K562 (cell line): ENCODE data around the gene CCM2. TPM values are rescaled to one million over a fixed set of nuclear protein-coding genes. Genes with fewer than 3 reads are reported as not detected.

Experiments
- GATAD2A ChIP-seq: fragments of 450-650 bp; IDR thresholded peaks from 2 replicates; pipeline ENCODE4 v1.6.1; 2017
- MTA2 ChIP-seq: fragments of 450-650 bp; IDR thresholded peaks from 2 replicates; pipeline ENCODE4 v1.6.1; 2016; ENCODE audit warnings: low read depth
- NFIC ChIP-seq: fragments of 450-650 bp; IDR thresholded peaks from 2 replicates; pipeline ENCODE4 v1.6.1; 2017; ENCODE audit warnings: mild to moderate bottlenecking, inconsistent platforms
- polyA plus RNA-seq, 8 experiments: library from polyadenylated mRNA; depleted of rRNA in 4 of 8; stranded (reverse) in 5 of 8; unstranded in 3 of 8; fragments of >200 nt; fragmentation: Nextera tagmentation in 2 of 8; fragmentation: Illumina TruSeq in 1 of 8; extraction: Ambion mirVana in 2 of 8; extraction: Trizol in 1 of 8; gene quantifications; 2 replicates each; pipeline versions ENCODE4 v1.2.1 to v1.2.3, GENCODE V29; 2011 to 2014; ENCODE audit warnings: inconsistent platforms in 1 of 8, missing spikeins in 1 of 8
- total RNA-seq, 7 experiments: library from RNA; depleted of rRNA in 6 of 7; stranded (reverse); fragments of >200 nt in 6 of 7; fragmentation: Illumina TruSeq in 2 of 7; extraction: Trizol in 2 of 7; gene quantifications; 2 replicates each; pipeline versions ENCODE4 v1.2.1 to v1.2.3, GENCODE V29; 2011 to 2021; ENCODE audit warnings: low replicate concordance in 1 of 7
- TF ChIP-seq, protein P1 (sequence below): fragments of 450-650 bp; IDR thresholded peaks from 2 replicates; pipeline ENCODE4 v1.6.1; 2016; ENCODE audit warnings: mild to moderate bottlenecking, moderate library complexity
- TF ChIP-seq, protein P2 (sequence below): fragments of 450-650 bp; formaldehyde crosslinking; conservative IDR thresholded peaks from 2 replicates; pipeline ENCODE4 v1.4.0; 2022; ENCODE audit warnings: mild to moderate bottlenecking, missing genetic modification characterization
- TF ChIP-seq, protein P3 (sequence below): fragments of 450-650 bp; formaldehyde crosslinking; IDR thresholded peaks from 2 replicates; pipeline ENCODE4 v1.4.0; 2022; ENCODE audit warnings: missing genetic modification characterization
- TF ChIP-seq, protein P4 (sequence below): fragments of 450-650 bp; conservative IDR thresholded peaks from 2 replicates; pipeline ENCODE4 v1.6.1; 2016; ENCODE audit warnings: missing genetic modification characterization, low read depth, mild to moderate bottlenecking, missing compliant biosample characterization, moderate library complexity

The CCM2 gene
- total and polyA plus RNA-seq, 9 of the 15 experiments (the other 6 are each of a cell fraction or from before 2014, with no cell fraction given) = 0.41 to 38.6 (median 25.9) TPM

DNA sequence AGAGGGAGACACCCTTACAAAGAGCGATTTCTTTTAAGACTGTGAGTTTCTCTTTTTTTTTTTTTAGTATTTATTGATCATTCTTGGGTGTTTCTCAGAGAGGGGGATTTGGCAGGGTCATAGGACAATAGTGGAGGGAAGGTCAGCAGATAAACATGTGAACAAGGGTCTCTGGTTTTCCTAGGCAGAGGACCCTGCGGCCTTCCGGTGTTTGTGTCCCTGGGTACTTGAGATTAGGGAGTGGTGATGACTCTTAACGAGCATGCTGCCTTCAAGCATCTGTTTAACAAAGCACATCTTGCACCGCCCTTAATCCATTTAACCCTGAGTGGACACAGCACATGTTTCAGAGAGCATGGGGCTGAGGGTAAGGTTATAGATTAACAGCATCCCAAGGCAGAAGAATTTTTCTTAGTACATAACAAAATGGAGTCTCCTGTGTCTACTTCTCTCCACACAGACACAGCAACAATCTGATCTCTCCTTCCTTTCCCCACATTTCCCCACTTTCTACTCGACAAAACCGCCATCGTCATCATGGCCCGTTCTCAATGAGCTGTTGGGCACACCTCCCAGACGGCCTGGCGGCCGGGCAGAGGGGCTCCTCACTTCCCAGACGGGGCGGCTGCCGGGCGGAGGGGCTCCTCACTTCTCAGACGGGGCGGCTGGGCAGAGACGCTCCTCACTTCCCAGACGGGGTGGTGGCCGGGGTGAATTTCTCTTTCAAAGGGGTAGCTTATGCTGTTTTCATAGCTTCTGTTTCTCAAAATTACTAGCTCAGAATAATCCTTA is 7.8 kb upstream of the CCM2 start (continued):
- TF ChIP-seq, protein P1, sequence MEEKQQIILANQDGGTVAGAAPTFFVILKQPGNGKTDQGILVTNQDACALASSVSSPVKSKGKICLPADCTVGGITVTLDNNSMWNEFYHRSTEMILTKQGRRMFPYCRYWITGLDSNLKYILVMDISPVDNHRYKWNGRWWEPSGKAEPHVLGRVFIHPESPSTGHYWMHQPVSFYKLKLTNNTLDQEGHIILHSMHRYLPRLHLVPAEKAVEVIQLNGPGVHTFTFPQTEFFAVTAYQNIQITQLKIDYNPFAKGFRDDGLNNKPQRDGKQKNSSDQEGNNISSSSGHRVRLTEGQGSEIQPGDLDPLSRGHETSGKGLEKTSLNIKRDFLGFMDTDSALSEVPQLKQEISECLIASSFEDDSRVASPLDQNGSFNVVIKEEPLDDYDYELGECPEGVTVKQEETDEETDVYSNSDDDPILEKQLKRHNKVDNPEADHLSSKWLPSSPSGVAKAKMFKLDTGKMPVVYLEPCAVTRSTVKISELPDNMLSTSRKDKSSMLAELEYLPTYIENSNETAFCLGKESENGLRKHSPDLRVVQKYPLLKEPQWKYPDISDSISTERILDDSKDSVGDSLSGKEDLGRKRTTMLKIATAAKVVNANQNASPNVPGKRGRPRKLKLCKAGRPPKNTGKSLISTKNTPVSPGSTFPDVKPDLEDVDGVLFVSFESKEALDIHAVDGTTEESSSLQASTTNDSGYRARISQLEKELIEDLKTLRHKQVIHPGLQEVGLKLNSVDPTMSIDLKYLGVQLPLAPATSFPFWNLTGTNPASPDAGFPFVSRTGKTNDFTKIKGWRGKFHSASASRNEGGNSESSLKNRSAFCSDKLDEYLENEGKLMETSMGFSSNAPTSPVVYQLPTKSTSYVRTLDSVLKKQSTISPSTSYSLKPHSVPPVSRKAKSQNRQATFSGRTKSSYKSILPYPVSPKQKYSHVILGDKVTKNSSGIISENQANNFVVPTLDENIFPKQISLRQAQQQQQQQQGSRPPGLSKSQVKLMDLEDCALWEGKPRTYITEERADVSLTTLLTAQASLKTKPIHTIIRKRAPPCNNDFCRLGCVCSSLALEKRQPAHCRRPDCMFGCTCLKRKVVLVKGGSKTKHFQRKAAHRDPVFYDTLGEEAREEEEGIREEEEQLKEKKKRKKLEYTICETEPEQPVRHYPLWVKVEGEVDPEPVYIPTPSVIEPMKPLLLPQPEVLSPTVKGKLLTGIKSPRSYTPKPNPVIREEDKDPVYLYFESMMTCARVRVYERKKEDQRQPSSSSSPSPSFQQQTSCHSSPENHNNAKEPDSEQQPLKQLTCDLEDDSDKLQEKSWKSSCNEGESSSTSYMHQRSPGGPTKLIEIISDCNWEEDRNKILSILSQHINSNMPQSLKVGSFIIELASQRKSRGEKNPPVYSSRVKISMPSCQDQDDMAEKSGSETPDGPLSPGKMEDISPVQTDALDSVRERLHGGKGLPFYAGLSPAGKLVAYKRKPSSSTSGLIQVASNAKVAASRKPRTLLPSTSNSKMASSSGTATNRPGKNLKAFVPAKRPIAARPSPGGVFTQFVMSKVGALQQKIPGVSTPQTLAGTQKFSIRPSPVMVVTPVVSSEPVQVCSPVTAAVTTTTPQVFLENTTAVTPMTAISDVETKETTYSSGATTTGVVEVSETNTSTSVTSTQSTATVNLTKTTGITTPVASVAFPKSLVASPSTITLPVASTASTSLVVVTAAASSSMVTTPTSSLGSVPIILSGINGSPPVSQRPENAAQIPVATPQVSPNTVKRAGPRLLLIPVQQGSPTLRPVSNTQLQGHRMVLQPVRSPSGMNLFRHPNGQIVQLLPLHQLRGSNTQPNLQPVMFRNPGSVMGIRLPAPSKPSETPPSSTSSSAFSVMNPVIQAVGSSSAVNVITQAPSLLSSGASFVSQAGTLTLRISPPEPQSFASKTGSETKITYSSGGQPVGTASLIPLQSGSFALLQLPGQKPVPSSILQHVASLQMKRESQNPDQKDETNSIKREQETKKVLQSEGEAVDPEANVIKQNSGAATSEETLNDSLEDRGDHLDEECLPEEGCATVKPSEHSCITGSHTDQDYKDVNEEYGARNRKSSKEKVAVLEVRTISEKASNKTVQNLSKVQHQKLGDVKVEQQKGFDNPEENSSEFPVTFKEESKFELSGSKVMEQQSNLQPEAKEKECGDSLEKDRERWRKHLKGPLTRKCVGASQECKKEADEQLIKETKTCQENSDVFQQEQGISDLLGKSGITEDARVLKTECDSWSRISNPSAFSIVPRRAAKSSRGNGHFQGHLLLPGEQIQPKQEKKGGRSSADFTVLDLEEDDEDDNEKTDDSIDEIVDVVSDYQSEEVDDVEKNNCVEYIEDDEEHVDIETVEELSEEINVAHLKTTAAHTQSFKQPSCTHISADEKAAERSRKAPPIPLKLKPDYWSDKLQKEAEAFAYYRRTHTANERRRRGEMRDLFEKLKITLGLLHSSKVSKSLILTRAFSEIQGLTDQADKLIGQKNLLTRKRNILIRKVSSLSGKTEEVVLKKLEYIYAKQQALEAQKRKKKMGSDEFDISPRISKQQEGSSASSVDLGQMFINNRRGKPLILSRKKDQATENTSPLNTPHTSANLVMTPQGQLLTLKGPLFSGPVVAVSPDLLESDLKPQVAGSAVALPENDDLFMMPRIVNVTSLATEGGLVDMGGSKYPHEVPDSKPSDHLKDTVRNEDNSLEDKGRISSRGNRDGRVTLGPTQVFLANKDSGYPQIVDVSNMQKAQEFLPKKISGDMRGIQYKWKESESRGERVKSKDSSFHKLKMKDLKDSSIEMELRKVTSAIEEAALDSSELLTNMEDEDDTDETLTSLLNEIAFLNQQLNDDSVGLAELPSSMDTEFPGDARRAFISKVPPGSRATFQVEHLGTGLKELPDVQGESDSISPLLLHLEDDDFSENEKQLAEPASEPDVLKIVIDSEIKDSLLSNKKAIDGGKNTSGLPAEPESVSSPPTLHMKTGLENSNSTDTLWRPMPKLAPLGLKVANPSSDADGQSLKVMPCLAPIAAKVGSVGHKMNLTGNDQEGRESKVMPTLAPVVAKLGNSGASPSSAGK = peak; percentile 90
- TF ChIP-seq, protein P2, sequence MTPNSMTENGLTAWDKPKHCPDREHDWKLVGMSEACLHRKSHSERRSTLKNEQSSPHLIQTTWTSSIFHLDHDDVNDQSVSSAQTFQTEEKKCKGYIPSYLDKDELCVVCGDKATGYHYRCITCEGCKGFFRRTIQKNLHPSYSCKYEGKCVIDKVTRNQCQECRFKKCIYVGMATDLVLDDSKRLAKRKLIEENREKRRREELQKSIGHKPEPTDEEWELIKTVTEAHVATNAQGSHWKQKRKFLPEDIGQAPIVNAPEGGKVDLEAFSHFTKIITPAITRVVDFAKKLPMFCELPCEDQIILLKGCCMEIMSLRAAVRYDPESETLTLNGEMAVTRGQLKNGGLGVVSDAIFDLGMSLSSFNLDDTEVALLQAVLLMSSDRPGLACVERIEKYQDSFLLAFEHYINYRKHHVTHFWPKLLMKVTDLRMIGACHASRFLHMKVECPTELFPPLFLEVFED (CRISPR knock-in tag) = peak; percentile 75; the same call in 1 of the 2 replicates
- TF ChIP-seq NFIC = peak; percentile 69
- TF ChIP-seq, protein P3, sequence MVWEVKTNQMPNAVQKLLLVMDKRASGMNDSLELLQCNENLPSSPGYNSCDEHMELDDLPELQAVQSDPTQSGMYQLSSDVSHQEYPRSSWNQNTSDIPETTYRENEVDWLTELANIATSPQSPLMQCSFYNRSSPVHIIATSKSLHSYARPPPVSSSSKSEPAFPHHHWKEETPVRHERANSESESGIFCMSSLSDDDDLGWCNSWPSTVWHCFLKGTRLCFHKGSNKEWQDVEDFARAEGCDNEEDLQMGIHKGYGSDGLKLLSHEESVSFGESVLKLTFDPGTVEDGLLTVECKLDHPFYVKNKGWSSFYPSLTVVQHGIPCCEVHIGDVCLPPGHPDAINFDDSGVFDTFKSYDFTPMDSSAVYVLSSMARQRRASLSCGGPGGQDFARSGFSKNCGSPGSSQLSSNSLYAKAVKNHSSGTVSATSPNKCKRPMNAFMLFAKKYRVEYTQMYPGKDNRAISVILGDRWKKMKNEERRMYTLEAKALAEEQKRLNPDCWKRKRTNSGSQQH (CRISPR knock-in tag) = peak; percentile 87; the same call in 1 of the 2 replicates
- 0 out of 2 replicates have a peak, but pooled peaks have one; percentile 40 for TF ChIP-seq MTA2
- TF ChIP-seq GATAD2A = peak; percentile 86
- TF ChIP-seq, protein P4, sequence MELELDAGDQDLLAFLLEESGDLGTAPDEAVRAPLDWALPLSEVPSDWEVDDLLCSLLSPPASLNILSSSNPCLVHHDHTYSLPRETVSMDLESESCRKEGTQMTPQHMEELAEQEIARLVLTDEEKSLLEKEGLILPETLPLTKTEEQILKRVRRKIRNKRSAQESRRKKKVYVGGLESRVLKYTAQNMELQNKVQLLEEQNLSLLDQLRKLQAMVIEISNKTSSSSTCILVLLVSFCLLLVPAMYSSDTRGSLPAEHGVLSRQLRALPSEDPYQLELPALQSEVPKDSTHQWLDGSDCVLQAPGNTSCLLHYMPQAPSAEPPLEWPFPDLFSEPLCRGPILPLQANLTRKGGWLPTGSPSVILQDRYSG (tag) = peak; percentile 90; the same call in 1 of the 2 replicates
